ENCODE measurements around the gene DPF1.

DPF1 gene

GRCh38 chr19:38218204-38218603 is 5.8 kb downstream of the DPF1 start:
- no peak overlapping the region for H3K27ac ChIP-seq (replicated peaks; ENCODE audit: low read length)
- H2AFZ ChIP-seq (ENCODE audit: low read length): no peak overlapping the region
- no peak overlapping the region for H2BK120ac ChIP-seq (ENCODE audit: low read depth, low read length)
- H2BK12ac ChIP-seq (ENCODE audit: low read length): no peak overlapping the region
- no peak overlapping the region for H3K4me2 ChIP-seq (ENCODE audit: insufficient read depth, low read length, poor library complexity, severe bottlenecking)
- H3K4me1 ChIP-seq (ENCODE audit: control insufficient read depth in 2 of 2, insufficient read depth in 1 of 2, low read depth in 1 of 2, low read length in 2 of 2): peaks cover 8 to 9% of the 10 kb centered on the region in 2 donors
- no peak overlapping the region for H3K18ac ChIP-seq (ENCODE audit: low read length)
- WGBS, 2 donors (ENCODE audit: extremely low coverage in 2 of 2, insufficient read length in 2 of 2, insufficient replicate concordance in 1 of 2): no CpG with 5 or more reads among the region's 3 CpGs
- no peaks in the 10 kb centered on the region for H3K27me3 ChIP-seq (ENCODE audit: control insufficient read depth in 3 of 3, insufficient read depth in 3 of 3, low read depth in 1 of 3, low read length in 3 of 3)
- no peak for DNase-seq (ENCODE audit: low spot score)
- H3K4ac ChIP-seq (ENCODE audit: low read length): no peak overlapping the region
- H3K9ac ChIP-seq (ENCODE audit: low read depth, low read length, poor library complexity): no peak overlapping the region
- H2BK5ac ChIP-seq (ENCODE audit: low read length): no peak overlapping the region
- no peak overlapping the region for H2AK5ac ChIP-seq (ENCODE audit: low read depth, low read length)
- H3K36me3 ChIP-seq (replicated peaks in 1 of 2; ENCODE audit: control insufficient read depth in 2 of 2, insufficient read depth in 2 of 2, low read length in 2 of 2): peaks cover 13 to 75% of the 10 kb centered on the region in 2 donors
- H3K9me3 ChIP-seq (replicated peaks in 1 of 2; ENCODE audit: control insufficient read depth in 2 of 2, insufficient read depth in 1 of 2, low read depth in 1 of 2, low read length in 2 of 2): no peaks in the 10 kb centered on the region
- H3K79me1 ChIP-seq (ENCODE audit: low read depth, low read length): peaks cover 8% of the 10 kb centered on the region
- H3K23ac ChIP-seq (ENCODE audit: low read depth, low read length, poor library complexity): no peak overlapping the region
- H2BK15ac ChIP-seq (ENCODE audit: low read length): no peak overlapping the region
- H3K14ac ChIP-seq (ENCODE audit: low read length): no peak overlapping the region
- H4K8ac ChIP-seq (ENCODE audit: low read depth, low read length): no peak overlapping the region
- no peak overlapping the region for H4K91ac ChIP-seq (ENCODE audit: low read depth, low read length, poor library complexity)
- no peak overlapping the region for H3K4me3 ChIP-seq (ENCODE audit: low read length in 2 of 2)

DNA sequence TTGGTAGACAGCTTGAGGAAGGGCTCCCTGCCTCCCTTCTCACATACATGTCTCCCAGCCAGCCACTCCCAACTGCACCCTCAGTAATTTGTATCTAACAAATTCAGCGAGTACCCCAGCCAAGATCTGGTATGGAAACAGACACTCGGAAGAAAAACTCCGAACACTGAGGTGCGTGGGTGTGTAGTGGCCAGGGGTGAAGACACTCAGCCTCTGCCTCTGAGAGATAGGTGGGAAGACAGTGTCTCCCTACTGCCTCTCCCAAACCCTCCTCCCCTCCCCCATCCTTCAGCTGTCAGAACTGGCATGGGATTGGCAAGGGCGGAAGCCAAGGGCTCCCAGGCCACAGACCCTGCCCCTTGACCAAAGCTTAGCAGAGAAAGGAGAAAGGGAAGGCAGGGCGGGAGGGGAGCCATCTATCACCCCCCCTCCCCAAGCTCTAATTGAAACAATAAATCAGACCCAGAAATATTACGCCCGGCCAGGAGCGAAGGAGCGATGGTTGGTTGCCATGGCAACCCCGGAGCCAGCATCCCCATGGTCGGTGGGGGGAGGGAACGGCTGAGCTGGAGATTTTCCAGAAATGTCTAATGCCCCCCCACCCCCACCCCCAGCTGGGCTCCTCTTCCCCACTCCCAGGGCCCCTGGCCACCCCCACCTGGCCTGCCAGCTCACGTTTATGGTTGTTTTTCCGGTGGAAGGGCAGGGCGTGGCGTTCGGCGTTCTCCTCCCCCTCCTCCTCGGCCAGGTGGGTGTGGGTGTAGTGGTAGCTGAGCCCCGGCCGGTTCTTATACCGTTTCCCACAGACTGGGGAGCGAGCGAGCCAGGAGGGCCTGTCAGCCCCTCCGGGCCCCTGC is 7.0 kb downstream of the DPF1 start:
- H3K27ac ChIP-seq (replicated peaks; ENCODE audit: low read length): no peak overlapping the region

DNA sequence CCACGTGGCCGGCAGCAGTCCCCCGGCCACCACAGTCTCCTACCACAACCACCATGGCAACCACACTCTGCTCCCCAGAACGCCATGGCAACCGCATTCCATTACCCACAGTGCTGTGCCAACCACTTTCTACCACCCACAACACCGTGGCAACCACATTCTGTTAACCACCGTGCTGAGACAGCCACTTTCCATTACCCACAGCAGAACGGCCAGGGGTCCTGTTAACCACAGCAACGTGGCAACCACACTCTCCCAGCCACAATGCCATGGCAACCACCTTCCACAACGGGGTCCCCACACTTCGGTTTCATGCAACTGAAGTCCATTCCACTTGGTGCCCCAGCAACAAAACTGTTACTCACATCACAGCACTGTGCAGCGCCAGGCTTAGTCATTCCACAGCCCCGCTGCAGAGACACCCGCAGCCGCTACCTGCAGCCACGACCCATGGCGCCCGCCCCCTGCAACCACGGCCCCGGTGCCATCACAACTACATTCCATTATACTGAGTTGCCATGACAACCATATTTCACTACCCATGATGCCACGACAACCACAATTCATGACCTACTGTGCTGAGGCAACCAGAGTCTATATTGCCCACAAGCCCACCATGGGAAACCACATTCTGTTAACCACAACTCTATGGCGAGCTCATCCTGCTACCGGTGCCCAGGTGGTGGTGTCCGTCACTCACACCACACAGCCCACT is 10.0 kb downstream of the DPF1 start:
- no peaks in the 10 kb centered on the region for H3K9me3 ChIP-seq (replicated peaks in 1 of 2; ENCODE audit: control insufficient read depth in 2 of 2, insufficient read depth in 1 of 2, low read depth in 1 of 2, low read length in 2 of 2)
- peak overlapping the region; percentile 79 for H2BK15ac ChIP-seq (ENCODE audit: low read length)
- H2AFZ ChIP-seq (ENCODE audit: low read length): no peak overlapping the region
- peak overlapping the region; percentile 94 for H2BK120ac ChIP-seq (ENCODE audit: low read depth, low read length)
- H3K4ac ChIP-seq (ENCODE audit: low read length): no peak overlapping the region
- no peak overlapping the region for H2BK5ac ChIP-seq (ENCODE audit: low read length)
- peaks cover 20 to 34% of the 10 kb centered on the region in 2 donors for H3K4me1 ChIP-seq (ENCODE audit: control insufficient read depth in 2 of 2, insufficient read depth in 1 of 2, low read depth in 1 of 2, low read length in 2 of 2)
- H3K4me3 ChIP-seq (ENCODE audit: low read length in 2 of 2): peak overlapping the region in 1 of 2 donors; percentile 37
- H3K79me1 ChIP-seq (ENCODE audit: low read depth, low read length): peaks cover 6% of the 10 kb centered on the region
- peaks cover 9 to 54% of the 10 kb centered on the region in 2 donors for H3K36me3 ChIP-seq (replicated peaks in 1 of 2; ENCODE audit: control insufficient read depth in 2 of 2, insufficient read depth in 2 of 2, low read length in 2 of 2)
- no peak overlapping the region for H3K9ac ChIP-seq (ENCODE audit: low read depth, low read length, poor library complexity)
- H3K4me2 ChIP-seq (ENCODE audit: insufficient read depth, low read length, poor library complexity, severe bottlenecking): no peak overlapping the region
- H4K91ac ChIP-seq (ENCODE audit: low read depth, low read length, poor library complexity): no peak overlapping the region
- H2AK5ac ChIP-seq (ENCODE audit: low read depth, low read length): peak overlapping the region; percentile 97
- no peaks in the 10 kb centered on the region for H3K27me3 ChIP-seq (ENCODE audit: control insufficient read depth in 3 of 3, insufficient read depth in 3 of 3, low read depth in 1 of 3, low read length in 3 of 3)
- H3K23ac ChIP-seq (ENCODE audit: low read depth, low read length, poor library complexity): peak overlapping the region; percentile 23
- no peak overlapping the region for H2BK12ac ChIP-seq (ENCODE audit: low read length)
- no CpG with 5 or more reads among the region's 24 CpGs for WGBS, 2 donors (ENCODE audit: extremely low coverage in 2 of 2, insufficient read length in 2 of 2, insufficient replicate concordance in 1 of 2)
- H3K18ac ChIP-seq (ENCODE audit: low read length): peak overlapping the region; percentile 83
- H3K27ac ChIP-seq (replicated peaks; ENCODE audit: low read length): no peak overlapping the region
- DNase-seq (ENCODE audit: low spot score): no peak
- no peak overlapping the region for H3K14ac ChIP-seq (ENCODE audit: low read length)
- H4K8ac ChIP-seq (ENCODE audit: low read depth, low read length): no peak overlapping the region

More for the DNA sequence above, 7.0 kb downstream of the DPF1 start:
- H3K18ac ChIP-seq (ENCODE audit: low read length): no peak overlapping the region
- whole genome bisulfite sequencing, 2 donors (ENCODE audit: extremely low coverage in 2 of 2, insufficient read length in 2 of 2, insufficient replicate concordance in 1 of 2): no CpG with 5 or more reads among the region's 26 CpGs
- no peak overlapping the region for H2AK5ac ChIP-seq (ENCODE audit: low read depth, low read length)
- H4K91ac ChIP-seq (ENCODE audit: low read depth, low read length, poor library complexity): no peak overlapping the region
- no peak overlapping the region for H2BK12ac ChIP-seq (ENCODE audit: low read length)
- peaks cover 6% of the 10 kb centered on the region for H3K79me1 ChIP-seq (ENCODE audit: low read depth, low read length)
- H2BK5ac ChIP-seq (ENCODE audit: low read length): no peak overlapping the region
- no peak overlapping the region for H2BK120ac ChIP-seq (ENCODE audit: low read depth, low read length)
- no peak overlapping the region for H3K14ac ChIP-seq (ENCODE audit: low read length)
- H3K4me3 ChIP-seq (ENCODE audit: low read length in 2 of 2): no peak overlapping the region
- H3K9me3 ChIP-seq (replicated peaks in 1 of 2; ENCODE audit: control insufficient read depth in 2 of 2, insufficient read depth in 1 of 2, low read depth in 1 of 2, low read length in 2 of 2): no peaks in the 10 kb centered on the region
- H3K36me3 ChIP-seq (replicated peaks in 1 of 2; ENCODE audit: control insufficient read depth in 2 of 2, insufficient read depth in 2 of 2, low read length in 2 of 2): peaks cover 13 to 75% of the 10 kb centered on the region in 2 donors
- H2AFZ ChIP-seq (ENCODE audit: low read length): no peak overlapping the region
- H2BK15ac ChIP-seq (ENCODE audit: low read length): no peak overlapping the region
- no peak overlapping the region for H3K4me2 ChIP-seq (ENCODE audit: insufficient read depth, low read length, poor library complexity, severe bottlenecking)
- DNase-seq (ENCODE audit: low spot score): no peak
- no peak overlapping the region for H3K4ac ChIP-seq (ENCODE audit: low read length)
- no peak overlapping the region for H3K23ac ChIP-seq (ENCODE audit: low read depth, low read length, poor library complexity)
- no peaks in the 10 kb centered on the region for H3K27me3 ChIP-seq (ENCODE audit: control insufficient read depth in 3 of 3, insufficient read depth in 3 of 3, low read depth in 1 of 3, low read length in 3 of 3)
- no peak overlapping the region for H4K8ac ChIP-seq (ENCODE audit: low read depth, low read length)
- no peak overlapping the region for H3K9ac ChIP-seq (ENCODE audit: low read depth, low read length, poor library complexity)
- peaks cover 5 to 9% of the 10 kb centered on the region in 2 donors for H3K4me1 ChIP-seq (ENCODE audit: control insufficient read depth in 2 of 2, insufficient read depth in 1 of 2, low read depth in 1 of 2, low read length in 2 of 2)

GRCh38 chr19:38213469-38213868 is 10.6 kb downstream of the DPF1 start:
- Histone ChIP-seq H3K9ac (ENCODE audit: low read depth, low read length, poor library complexity) (peak overlapping the region; percentile 77), H2AFZ (ENCODE audit: low read length) (no peak overlapping the region), H3K79me1 (ENCODE audit: low read depth, low read length) (peaks cover 6% of the 10 kb centered on the region), H3K4ac (ENCODE audit: low read length) (no peak overlapping the region), H3K14ac (ENCODE audit: low read length) (no peak overlapping the region), H3K27ac (replicated peaks; ENCODE audit: low read length) (no peak overlapping the region), H2AK5ac (ENCODE audit: low read depth, low read length) (peak overlapping the region; percentile 97), H4K91ac (ENCODE audit: low read depth, low read length, poor library complexity) (no peak overlapping the region), H2BK15ac (ENCODE audit: low read length) (peak overlapping the region; percentile 79), H3K4me2 (ENCODE audit: insufficient read depth, low read length, poor library complexity, severe bottlenecking) (no peak overlapping the region), H4K8ac (ENCODE audit: low read depth, low read length) (no peak overlapping the region), H3K27me3 (ENCODE audit: control insufficient read depth in 3 of 3, insufficient read depth in 3 of 3, low read depth in 1 of 3, low read length in 3 of 3) (no peaks in the 10 kb centered on the region), H2BK5ac (ENCODE audit: low read length) (no peak overlapping the region), H2BK120ac (ENCODE audit: low read depth, low read length) (peak overlapping the region; percentile 94), H3K4me3 (ENCODE audit: low read length in 2 of 2) (no peak overlapping the region), H3K36me3 (replicated peaks in 1 of 2; ENCODE audit: control insufficient read depth in 2 of 2, insufficient read depth in 2 of 2, low read length in 2 of 2) (peaks cover 7 to 48% of the 10 kb centered on the region in 2 donors), H3K9me3 (replicated peaks in 1 of 2; ENCODE audit: control insufficient read depth in 2 of 2, insufficient read depth in 1 of 2, low read depth in 1 of 2, low read length in 2 of 2) (no peaks in the 10 kb centered on the region), H3K4me1 (ENCODE audit: control insufficient read depth in 2 of 2, insufficient read depth in 1 of 2, low read depth in 1 of 2, low read length in 2 of 2) (peaks cover 23 to 37% of the 10 kb centered on the region in 2 donors), H3K18ac (ENCODE audit: low read length) (peak overlapping the region; percentile 83), H3K23ac (ENCODE audit: low read depth, low read length, poor library complexity) (peak overlapping the region; percentile 65), H2BK12ac (ENCODE audit: low read length) (no peak overlapping the region)
- no CpG with 5 or more reads among the region's 23 CpGs for WGBS, 2 donors (ENCODE audit: extremely low coverage in 2 of 2, insufficient read length in 2 of 2, insufficient replicate concordance in 1 of 2)
- DNase-seq (ENCODE audit: low spot score): no peak
